HepG2 (cell line): ENCODE data around the gene ELAPOR1. TPM values are rescaled to one million over a fixed set of nuclear protein-coding genes. Genes with fewer than 3 reads are reported as not detected.

Experiments used
- ATF2 ChIP-seq: sonication (generic); formaldehyde crosslinking; IDR thresholded peaks from 2 replicates; pipeline ENCODE4 v1.4.0; 2020; ENCODE audit warnings: missing genetic modification reagents
- CCDC6 ChIP-seq: sonication (generic); formaldehyde crosslinking; IDR thresholded peaks from 2 replicates; pipeline ENCODE4 v1.8.1; 2022; ENCODE audit warnings: mild to moderate bottlenecking, missing genetic modification reagents, moderate library complexity
- CHD4 ChIP-seq: fragments of 200-600 bp; sonication (generic); IDR thresholded peaks from 2 replicates; pipeline ENCODE4 v1.7.0; 2017; ENCODE audit warnings: mild to moderate bottlenecking, low read length, borderline replicate concordance
- FOXA1 ChIP-seq, 2 experiments: fragments of 450-650 bp in 1 of 2; sonication (generic) in 1 of 2; formaldehyde crosslinking in 1 of 2; IDR thresholded peaks; 2 replicates each; pipeline versions ENCODE4 v1.4.0 to v1.6.1; 2016 to 2020; ENCODE audit warnings: missing genetic modification reagents in 1 of 2
- FOXA3 ChIP-seq: IDR thresholded peaks from 2 replicates; pipeline ENCODE4 v1.6.1; 2016; ENCODE audit warnings: missing genetic modification reagents, missing compliant biosample characterization
- FOXP1 ChIP-seq, 2 experiments: fragments of 450-650 bp in 1 of 2; IDR thresholded peaks; 2 replicates each; pipeline ENCODE4 v1.6.1; 2017 to 2018; ENCODE audit warnings: antibody characterized with exemption in 1 of 2
- KLF12 ChIP-seq: sonication (generic); formaldehyde crosslinking; IDR thresholded peaks from 2 replicates; pipeline ENCODE4 v1.4.0; 2020; ENCODE audit warnings: missing genetic modification reagents, borderline replicate concordance
- KLF16 ChIP-seq, 2 experiments: sonication (generic) in 1 of 2; formaldehyde crosslinking in 1 of 2; IDR thresholded peaks; 2 replicates each; pipeline versions ENCODE4 v1.6.1 to v1.8.0; 2016 to 2023; ENCODE audit warnings: missing genetic modification reagents in 2 of 2, missing compliant biosample characterization in 1 of 2
- KMT2A ChIP-seq: sonication (generic); formaldehyde crosslinking; IDR thresholded peaks from 2 replicates; pipeline ENCODE4 v1.4.0; 2020; ENCODE audit warnings: missing genetic modification reagents
- MAZ ChIP-seq, 2 experiments: sonication (generic) in 1 of 2; formaldehyde crosslinking in 1 of 2; IDR thresholded peaks; 2 replicates each; pipeline versions ENCODE4 v1.5.0 to v1.6.1; 2012 to 2020; ENCODE audit warnings: low read depth in 2 of 2, mild to moderate bottlenecking in 2 of 2, borderline replicate concordance in 1 of 2, improper control_type of control experiment in 1 of 2, low read length in 1 of 2, missing genetic modification reagents in 1 of 2, moderate library complexity in 1 of 2
- MED1 ChIP-seq: sonication (generic); formaldehyde crosslinking; IDR thresholded peaks from 2 replicates; pipeline ENCODE4 v1.4.0; 2020; ENCODE audit warnings: missing genetic modification reagents
- MXI1 ChIP-seq: IDR thresholded peaks from 3 replicates; pipeline ENCODE4 v1.6.1; 2012; ENCODE audit warnings: low read depth, low read length, inconsistent platforms, borderline replicate concordance
- NONO ChIP-seq, 2 experiments: fragments of 450-650 bp in 1 of 2; sonication (generic) in 1 of 2; formaldehyde crosslinking in 1 of 2; IDR thresholded peaks in 1 of 2; conservative IDR thresholded peaks in 1 of 2; 2 replicates each; pipeline versions ENCODE4 v1.6.1 to v1.8.0; 2017 to 2022; ENCODE audit warnings: mild to moderate bottlenecking in 1 of 2, missing genetic modification reagents in 1 of 2, moderate library complexity in 1 of 2
- NR2C2 ChIP-seq: sonication (generic); formaldehyde crosslinking; IDR thresholded peaks from 2 replicates; pipeline ENCODE4 v1.4.0; 2020; ENCODE audit warnings: missing genetic modification reagents, mild to moderate bottlenecking, moderate library complexity, borderline replicate concordance
- PHF21A ChIP-seq: sonication (generic); formaldehyde crosslinking; IDR thresholded peaks from 2 replicates; pipeline ENCODE4 v1.5.0; 2020; ENCODE audit warnings: mild to moderate bottlenecking, missing genetic modification reagents
- RARG ChIP-seq: sonication (generic); formaldehyde crosslinking; IDR thresholded peaks from 2 replicates; pipeline ENCODE4 v1.4.0; 2020; ENCODE audit warnings: low read depth, mild to moderate bottlenecking, missing genetic modification reagents
- RBM39 ChIP-seq: fragments of 200-400 bp; formaldehyde crosslinking; IDR thresholded peaks from one replicate; pipeline ENCODE4 v1.6.1; 2018; ENCODE audit warnings: antibody characterized with exemption, mild to moderate bottlenecking, low read depth, low read length; ENCODE audit not compliant: poor library complexity, severe bottlenecking
- REPIN1 ChIP-seq: sonication (generic); formaldehyde crosslinking; IDR thresholded peaks from 2 replicates; pipeline ENCODE4 v1.8.0; 2022; ENCODE audit warnings: missing genetic modification reagents, low read depth, mild to moderate bottlenecking, borderline replicate concordance
- SMYD3 ChIP-seq: sonication (generic); formaldehyde crosslinking; IDR thresholded peaks from 2 replicates; pipeline ENCODE4 v1.8.1; 2023; ENCODE audit warnings: mild to moderate bottlenecking, missing genetic modification reagents
- SNAI1 ChIP-seq: sonication (generic); formaldehyde crosslinking; IDR thresholded peaks from 2 replicates; pipeline ENCODE4 v1.5.0; 2020; ENCODE audit warnings: mild to moderate bottlenecking, missing genetic modification reagents, borderline replicate concordance
- ZNF224 ChIP-seq: sonication (generic); formaldehyde crosslinking; IDR thresholded peaks from 2 replicates; pipeline ENCODE4 v1.5.0; 2020; ENCODE audit warnings: mild to moderate bottlenecking, missing genetic modification reagents
- ZNF230 ChIP-seq: sonication (generic); formaldehyde crosslinking; IDR thresholded peaks from 2 replicates; pipeline ENCODE4 v1.4.0; 2020; ENCODE audit warnings: mild to moderate bottlenecking, missing genetic modification reagents
- ZNF263 ChIP-seq: sonication (generic); formaldehyde crosslinking; IDR thresholded peaks from 2 replicates; pipeline ENCODE4 v1.4.0; 2020; ENCODE audit warnings: missing genetic modification reagents
- ZNF383 ChIP-seq: sonication (generic); formaldehyde crosslinking; IDR thresholded peaks from 2 replicates; pipeline ENCODE4 v1.4.0; 2020; ENCODE audit warnings: missing genetic modification reagents, mild to moderate bottlenecking, borderline replicate concordance
- ZNF552 ChIP-seq: sonication (generic); formaldehyde crosslinking; IDR thresholded peaks from 2 replicates; pipeline ENCODE4 v1.9.0; 2022; ENCODE audit warnings: missing genetic modification reagents, mild to moderate bottlenecking, borderline replicate concordance
- ZNF564 ChIP-seq: sonication (generic); formaldehyde crosslinking; IDR thresholded peaks from 2 replicates; pipeline ENCODE4 v1.8.1; 2023; ENCODE audit warnings: mild to moderate bottlenecking, missing genetic modification reagents
- polyA plus RNA-seq, 8 experiments: library from polyadenylated mRNA; depleted of rRNA in 3 of 8; stranded (reverse) in 7 of 8; unstranded in 1 of 8; fragments of >200 nt; fragmentation: Illumina TruSeq in 4 of 8; extraction: Trizol in 4 of 8; gene quantifications; 2 replicates each; pipeline versions ENCODE4 v1.2.1 to v1.2.3, GENCODE V29; 2011 to 2016; ENCODE audit warnings: low read depth in 4 of 8, missing spikeins in 1 of 8, mixed read lengths in 1 of 8; ENCODE audit not compliant: insufficient read depth in 1 of 8
- total RNA-seq, 5 experiments: library from RNA; depleted of rRNA; stranded (reverse); fragments of >200 nt; fragmentation: Illumina TruSeq; extraction: Trizol; gene quantifications; 2 replicates each; pipeline ENCODE4 v1.2.3, GENCODE V29; 2016; ENCODE audit warnings: low read depth in 1 of 5
- TF ChIP-seq, protein P1 (sequence below): sonication (generic); formaldehyde crosslinking; IDR thresholded peaks from 2 replicates; pipeline ENCODE4 v1.4.0; 2020; ENCODE audit warnings: mild to moderate bottlenecking, missing genetic modification reagents

The ELAPOR1 gene
- total and polyA plus RNA-seq, 2 of the 13 experiments (the other 11 are each of a cell fraction or from before 2014, with no cell fraction given): 0.13 to 0.20 TPM

GRCh38 chr1:109089242-109090015 is 24.5 kb upstream of the ELAPOR1 start (continued):
- TF ChIP-seq ZNF224 (CRISPR knock-in tag) (0 out of 2 replicates have a peak, but pooled peaks have one; percentile 25), MED1 (CRISPR knock-in tag) (peak; percentile 56; the same call in 1 of the 2 replicates), NR2C2 (CRISPR knock-in tag) (0 out of 2 replicates have a peak, but pooled peaks have one; percentile 18), KLF16 (CRISPR knock-in tag; IDR thresholded peaks at IDR 0.05) (peak in 1 of 2 experiments; percentile 80; a peak in 2 of 4 replicates), ZNF230 (CRISPR knock-in tag) (no peak), FOXA1 (IDR thresholded peaks at IDR 0.05) (no peak), FOXA1 (CRISPR knock-in tag; IDR thresholded peaks at IDR 0.05) (0 out of 2 replicates have a peak, but pooled peaks have one; percentile 13), ATF2 (CRISPR knock-in tag) (peak; percentile 65; the same call in 1 of the 2 replicates), ZNF263 (CRISPR knock-in tag) (peak; percentile 16; the same call in 1 of the 2 replicates), MAZ (IDR thresholded peaks at IDR 0.05; ENCODE audit: borderline replicate concordance, low read depth, low read length) (no peak), MAZ (CRISPR knock-in tag; IDR thresholded peaks at IDR 0.05; ENCODE audit: low read depth) (peak; percentile 56; the same call in 1 of the 2 replicates), REPIN1 (CRISPR knock-in tag) (peak; percentile 61; the same call in 1 of the 2 replicates), ZNF564 (no peak), ZNF552 (no peak), PHF21A (CRISPR knock-in tag) (peak; percentile 88), RARG (CRISPR knock-in tag) (no peak), SNAI1 (CRISPR knock-in tag) (no peak), FOXP1 (IDR thresholded peaks at IDR 0.05) (peak; percentile 76; the same call in 1 of the 2 replicates), FOXP1 (CRISPR knock-in tag; IDR thresholded peaks at IDR 0.05) (no peak), RBM39 (no peak), ZNF383 (CRISPR knock-in tag) (0 out of 2 replicates have a peak, but pooled peaks have one; percentile 13), CCDC6 (CRISPR knock-in tag) (0 out of 2 replicates have a peak, but pooled peaks have one; percentile 18), CHD4 (0 out of 2 replicates have a peak, but pooled peaks have one; percentile 24), FOXA3 (CRISPR knock-in tag) (peak; percentile 43; the same call in 1 of the 2 replicates), MXI1 (peak; percentile 36; the same call in 1 of the 3 replicates), KMT2A (CRISPR knock-in tag) (peak; percentile 55; the same call in 1 of the 2 replicates), NONO (IDR thresholded peaks at IDR 0.05) (no peak), NONO (CRISPR knock-in tag; conservative IDR thresholded peaks at IDR 0.05) (peak; percentile 61; the same call in 1 of the 2 replicates), KLF12 (CRISPR knock-in tag) (0 out of 2 replicates have a peak, but pooled peaks have one; percentile 21), SMYD3 (CRISPR knock-in tag) (no peak)
- TF ChIP-seq, protein P1, sequence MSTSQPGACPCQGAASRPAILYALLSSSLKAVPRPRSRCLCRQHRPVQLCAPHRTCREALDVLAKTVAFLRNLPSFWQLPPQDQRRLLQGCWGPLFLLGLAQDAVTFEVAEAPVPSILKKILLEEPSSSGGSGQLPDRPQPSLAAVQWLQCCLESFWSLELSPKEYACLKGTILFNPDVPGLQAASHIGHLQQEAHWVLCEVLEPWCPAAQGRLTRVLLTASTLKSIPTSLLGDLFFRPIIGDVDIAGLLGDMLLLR (CRISPR knock-in tag): no peak
